Activated T-cell treated with anti-CD3 and anti-CD28 coated beads, Interleukin-2, amount 50 U/mL, for 4 hours (primary cell): ENCODE measurements around the gene MKLN1. TPM values are rescaled to one million over a fixed set of nuclear protein-coding genes. Genes with fewer than 3 reads are reported as not detected.

Experiments
- ATAC-seq, 2 donors: fragments of 200-7000 bp; cut with Tn5 transposase; one replicate each; pipeline ENCODE4 v1.10.0; 2021
- DNase-seq: peaks from one replicate; pipeline ENCODE4 v3.0.0-alpha.2; 2020
- H3K27me3 Mint-ChIP-seq: one replicate; pipeline ENCODE4 v1.8.0; 2021; ENCODE audit warnings: low read depth, mixed read lengths
- H3K36me3 Mint-ChIP-seq: one replicate; pipeline ENCODE4 v1.8.0; 2022; ENCODE audit warnings: mixed read lengths; ENCODE audit not compliant: insufficient read depth
- H3K4me1 Mint-ChIP-seq: one replicate; pipeline ENCODE4 v1.8.0; 2021; ENCODE audit warnings: low read depth, mixed read lengths
- H3K4me3 Mint-ChIP-seq: one replicate; pipeline ENCODE4 v1.8.0; 2021; ENCODE audit warnings: mild to moderate bottlenecking, moderate library complexity, mixed read lengths
- H3K9me3 Mint-ChIP-seq: one replicate; pipeline ENCODE4 v1.8.0; 2021; ENCODE audit warnings: mixed read lengths
- total RNA-seq, 3 donors: library from RNA; stranded (reverse); gene quantifications; one replicate each; pipeline ENCODE4 v1.2.1, GENCODE V29; 2021

MKLN1 gene
- total RNA-seq, 3 donors from 2014 or later, result 26.7 to 29.6 (median 28.8) TPM

- no peak overlapping the region for H3K4me3 Mint-ChIP-seq
- peaks cover 15% of the 10 kb centered on the region for H3K36me3 Mint-ChIP-seq
- no peaks in the 10 kb centered on the region for H3K9me3 Mint-ChIP-seq
- peak; percentile 53 to 72 for ATAC-seq
- no peak for DNase-seq
- peaks cover 36% of the 10 kb centered on the region for H3K4me1 Mint-ChIP-seq
- no peaks in the 10 kb centered on the region for H3K27me3 Mint-ChIP-seq
These were observed 53.6 kb downstream of the MKLN1 start for GRCh38 chr7:131381069-131381838.

DNA sequence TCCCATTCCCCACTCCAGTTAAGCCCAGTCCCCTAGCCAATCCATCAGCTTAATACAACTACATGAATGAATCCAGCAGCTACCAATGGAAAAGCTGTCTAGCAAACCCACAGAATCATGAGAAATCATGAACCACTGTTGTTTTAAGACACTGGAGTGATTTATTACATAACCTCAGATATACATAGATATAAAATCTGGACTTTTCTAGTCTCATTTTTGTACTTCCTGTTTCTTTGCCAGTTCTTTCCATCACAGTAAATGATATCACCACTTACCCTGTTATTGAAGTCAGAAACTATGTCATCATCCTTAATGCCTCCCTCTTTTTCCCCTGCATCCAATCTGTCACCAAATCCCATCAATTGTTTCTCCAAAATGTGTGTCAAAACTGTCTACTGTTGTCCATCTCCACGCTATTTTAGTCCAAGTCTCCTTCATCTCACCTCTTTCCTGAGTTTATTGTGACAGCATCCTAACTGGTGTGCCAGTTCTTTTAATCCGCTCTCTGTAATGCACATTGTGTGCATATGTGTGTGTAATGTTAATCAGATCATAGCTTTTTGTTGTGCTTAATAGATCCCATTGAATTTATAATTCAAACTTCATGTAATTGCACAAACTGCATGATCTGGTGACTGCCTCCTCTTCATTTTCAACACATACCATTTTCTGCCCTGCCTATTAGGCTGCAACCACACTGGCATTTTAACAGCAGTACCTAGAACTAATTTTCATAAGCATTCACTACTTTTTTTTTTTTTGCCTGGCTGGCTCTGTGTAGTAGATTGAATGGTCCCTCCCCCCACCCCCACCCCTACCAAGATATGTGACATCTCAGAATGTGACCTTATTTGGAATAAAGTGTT lies 56.0 kb downstream of the MKLN1 start:
- H3K36me3 Mint-ChIP-seq, result peaks cover 21% of the 10 kb centered on the region
- peaks cover 36% of the 10 kb centered on the region for H3K4me1 Mint-ChIP-seq
- H3K27me3 Mint-ChIP-seq, result no peaks in the 10 kb centered on the region
- ATAC-seq (no peak), DNase-seq (no peak)
- no peaks in the 10 kb centered on the region for H3K9me3 Mint-ChIP-seq
- no peak overlapping the region for H3K4me3 Mint-ChIP-seq

DNA sequence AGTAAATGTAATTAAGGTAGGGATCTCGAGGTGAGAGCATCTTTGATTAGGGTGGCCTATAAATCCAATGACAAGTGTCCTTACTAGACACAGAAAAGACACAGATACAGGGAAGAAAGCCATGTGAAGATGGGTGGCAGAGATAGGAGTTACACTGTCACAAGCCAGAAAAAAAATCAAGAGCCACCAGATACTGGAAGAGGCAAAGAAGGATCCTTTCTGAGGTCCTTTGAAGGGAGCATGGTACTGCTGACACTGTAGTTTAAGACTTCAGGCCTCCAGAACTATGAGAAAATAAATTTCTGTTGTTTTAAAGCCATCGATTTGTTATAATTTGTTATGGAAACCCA lies 56.6 kb downstream of the MKLN1 start:
- Mint-ChIP-seq H3K9me3 (no peaks in the 10 kb centered on the region), H3K4me1 (peaks cover 36% of the 10 kb centered on the region), H3K27me3 (no peaks in the 10 kb centered on the region), H3K36me3 (peaks cover 21% of the 10 kb centered on the region), H3K4me3 (no peak overlapping the region)
- no peak for DNase-seq
- ATAC-seq, result no peak

GRCh38 chr7:131385039-131385605 lies 57.4 kb downstream of the MKLN1 start:
- Mint-ChIP-seq H3K4me1 (peaks cover 36% of the 10 kb centered on the region), H3K9me3 (no peaks in the 10 kb centered on the region)

GRCh38 chr7:131388126-131388525 lies 60.5 kb downstream of the MKLN1 start:
- DNase-seq, result no peak
- H3K27me3 Mint-ChIP-seq, result no peaks in the 10 kb centered on the region
- no peak for ATAC-seq

More at GRCh38 chr7:131385039-131385605, 57.4 kb downstream of the MKLN1 start:
- no peaks in the 10 kb centered on the region for H3K27me3 Mint-ChIP-seq
- no peak for ATAC-seq
- DNase-seq, result no peak
- peaks cover 21% of the 10 kb centered on the region for H3K36me3 Mint-ChIP-seq
- no peak overlapping the region for H3K4me3 Mint-ChIP-seq

GRCh38 chr7:131390275-131390674 lies 62.6 kb downstream of the MKLN1 start:
- Mint-ChIP-seq H3K4me1 (peaks cover 9% of the 10 kb centered on the region), H3K9me3 (no peaks in the 10 kb centered on the region), H3K36me3 (peaks cover 18% of the 10 kb centered on the region), H3K4me3 (no peak overlapping the region), H3K27me3 (no peaks in the 10 kb centered on the region)
- ATAC-seq, result no peak
- DNase-seq, result no peak

More at GRCh38 chr7:131388126-131388525, 60.5 kb downstream of the MKLN1 start:
- H3K36me3 Mint-ChIP-seq, result peaks cover 21% of the 10 kb centered on the region
- no peaks in the 10 kb centered on the region for H3K9me3 Mint-ChIP-seq
- H3K4me3 Mint-ChIP-seq, result no peak overlapping the region
- H3K4me1 Mint-ChIP-seq, result peaks cover 23% of the 10 kb centered on the region

DNA sequence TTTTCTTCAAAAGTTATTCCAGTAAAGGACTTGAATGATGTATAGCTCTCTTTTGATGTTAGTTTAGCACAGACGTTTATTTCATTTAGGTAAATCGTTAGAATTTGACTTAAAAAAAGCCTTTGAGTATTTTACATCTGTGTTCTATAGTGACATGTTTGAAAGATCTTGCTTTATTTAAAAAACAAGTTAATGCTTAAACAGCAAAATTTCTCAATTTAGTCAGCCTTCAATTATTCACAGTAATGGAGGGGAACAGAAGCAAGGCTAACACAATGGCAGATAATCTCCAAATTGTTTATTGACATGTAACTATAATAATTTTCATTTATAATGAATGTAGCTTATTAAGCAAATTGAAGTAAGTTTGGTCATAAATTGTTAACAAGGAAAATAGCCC lies 63.5 kb downstream of the MKLN1 start:
- peaks cover 16% of the 10 kb centered on the region for H3K36me3 Mint-ChIP-seq
- no peaks in the 10 kb centered on the region for H3K9me3 Mint-ChIP-seq
- ATAC-seq (no peak), DNase-seq (no peak)
- H3K4me1 Mint-ChIP-seq, result peaks cover 7% of the 10 kb centered on the region
- H3K4me3 Mint-ChIP-seq, result no peak overlapping the region
- no peaks in the 10 kb centered on the region for H3K27me3 Mint-ChIP-seq

GRCh38 chr7:131400681-131401176 lies 73.1 kb downstream of the MKLN1 start:
- H3K4me3 Mint-ChIP-seq, result no peak overlapping the region
- ATAC-seq (no peak), DNase-seq (no peak)
- peaks cover 48% of the 10 kb centered on the region for H3K36me3 Mint-ChIP-seq
- H3K9me3 Mint-ChIP-seq, result peaks cover 8% of the 10 kb centered on the region
- peaks cover 12% of the 10 kb centered on the region for H3K4me1 Mint-ChIP-seq
- H3K27me3 Mint-ChIP-seq, result no peaks in the 10 kb centered on the region

- Mint-ChIP-seq H3K36me3 (peaks cover 48% of the 10 kb centered on the region), H3K27me3 (no peaks in the 10 kb centered on the region)
- ATAC-seq, result no peak
These were observed 73.5 kb downstream of the MKLN1 start for GRCh38 chr7:131401194-131401593.

GRCh38 chr7:131403322-131403721 lies 75.6 kb downstream of the MKLN1 start:
- H3K9me3 Mint-ChIP-seq, result peaks cover 8% of the 10 kb centered on the region
- peaks cover 48% of the 10 kb centered on the region for H3K36me3 Mint-ChIP-seq
- DNase-seq, result no peak
- no peak for ATAC-seq
- no peaks in the 10 kb centered on the region for H3K27me3 Mint-ChIP-seq
- H3K4me1 Mint-ChIP-seq, result peaks cover 17% of the 10 kb centered on the region
- no peak overlapping the region for H3K4me3 Mint-ChIP-seq

More at GRCh38 chr7:131401194-131401593, 73.5 kb downstream of the MKLN1 start:
- DNase-seq, result no peak
- Mint-ChIP-seq H3K9me3 (peaks cover 8% of the 10 kb centered on the region), H3K4me1 (peaks cover 12% of the 10 kb centered on the region), H3K4me3 (no peak overlapping the region)

DNA sequence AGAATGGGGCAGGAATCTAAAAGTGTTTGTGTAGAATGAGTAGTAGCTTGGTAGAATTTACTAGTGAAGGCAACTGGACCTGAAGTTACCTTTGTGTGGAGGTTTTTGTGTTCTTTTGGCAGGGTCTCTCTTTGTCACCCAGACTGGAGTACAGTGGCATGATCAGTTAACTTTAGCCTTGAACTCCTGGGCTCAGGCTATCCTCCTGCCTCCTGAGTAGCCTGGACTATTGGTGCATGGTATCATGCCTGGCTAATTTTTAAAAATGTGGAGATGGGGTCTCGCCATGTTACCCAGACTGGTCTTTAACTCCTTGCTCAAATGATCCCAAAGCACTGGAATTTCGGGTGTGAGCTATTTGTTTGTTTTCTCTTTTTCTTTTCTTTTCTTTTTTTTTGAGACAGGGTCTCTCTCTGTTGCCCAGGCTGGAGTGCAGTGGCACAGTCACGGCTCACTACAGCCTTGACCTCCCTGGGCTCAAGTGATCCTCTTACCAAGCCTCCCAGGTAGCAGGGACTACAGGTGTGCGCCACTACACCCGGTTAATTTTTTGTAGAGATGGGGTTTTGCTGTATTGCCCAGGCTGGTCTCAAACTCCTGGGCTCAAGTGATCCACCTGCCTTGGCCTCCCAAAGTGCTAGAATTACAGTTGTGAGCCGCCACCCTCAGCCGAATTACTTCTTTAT lies 76.7 kb downstream of the MKLN1 start:
- H3K4me3 Mint-ChIP-seq, result no peak overlapping the region
- peaks cover 46% of the 10 kb centered on the region for H3K36me3 Mint-ChIP-seq

GRCh38 chr7:131409129-131409766 lies 81.6 kb downstream of the MKLN1 start:
- Mint-ChIP-seq H3K4me3 (no peak overlapping the region), H3K36me3 (peaks cover 17% of the 10 kb centered on the region), H3K4me1 (peaks cover 11% of the 10 kb centered on the region), H3K27me3 (no peaks in the 10 kb centered on the region), H3K9me3 (no peaks in the 10 kb centered on the region)
- no peak for DNase-seq
- no peak for ATAC-seq

More for the DNA sequence above, 76.7 kb downstream of the MKLN1 start:
- H3K9me3 Mint-ChIP-seq, result peaks cover 8% of the 10 kb centered on the region
- peaks cover 19% of the 10 kb centered on the region for H3K4me1 Mint-ChIP-seq
- ATAC-seq (no peak), DNase-seq (no peak)
- no peaks in the 10 kb centered on the region for H3K27me3 Mint-ChIP-seq

GRCh38 chr7:131412031-131412430 lies 84.4 kb downstream of the MKLN1 start:
- H3K4me3 Mint-ChIP-seq, result no peak overlapping the region
- no peaks in the 10 kb centered on the region for H3K27me3 Mint-ChIP-seq
- ATAC-seq (no peak), DNase-seq (no peak)
- H3K9me3 Mint-ChIP-seq, result no peaks in the 10 kb centered on the region
- peaks cover 16% of the 10 kb centered on the region for H3K36me3 Mint-ChIP-seq
- peaks cover 6% of the 10 kb centered on the region for H3K4me1 Mint-ChIP-seq
